Breast epithelium (tissue), 4 donors: Measurements from ENCODE around the gene RCE1. TPM values are rescaled to one million over a fixed set of nuclear protein-coding genes. Genes with fewer than 3 reads are reported as not detected.

Experiments used
- DNase-seq, 2 donors: peaks; one replicate each; pipeline ENCODE4 v3.0.0-alpha.2; 2019; ENCODE audit warnings: low spot score in 2 of 2
- H3K27ac ChIP-seq, 2 donors: fragments of 200-600 bp; sonication (generic) in 1 of 2; one replicate each; pipeline ENCODE4 v1.5.1; 2016 to 2019; ENCODE audit warnings: mild to moderate bottlenecking in 1 of 2
- H3K27me3 ChIP-seq, 2 donors: fragments of 200-600 bp; sonication (generic) in 1 of 2; one replicate each; pipeline versions ENCODE4 v1.5.1 to v1.6.0; 2017 to 2019; ENCODE audit warnings: control low read depth in 1 of 2, mild to moderate bottlenecking in 1 of 2
- H3K36me3 ChIP-seq: fragments of 200-600 bp; one replicate; pipeline ENCODE4 v1.5.1; 2019
- H3K4me1 ChIP-seq, 2 donors: fragments of 200-600 bp; sonication (generic); one replicate each; pipeline ENCODE4 v1.5.1; 2016 to 2019; ENCODE audit warnings: control low read depth in 1 of 2
- H3K4me3 ChIP-seq, 3 donors: fragments of 200-600 bp; sonication (generic); 1 replicate in 2 of 3; 2 replicates in 1 of 3; pipeline ENCODE4 v1.5.1; 2016 to 2019; ENCODE audit warnings: mild to moderate bottlenecking in 3 of 3, moderate library complexity in 2 of 3
- H3K9me3 ChIP-seq, 2 donors: fragments of 200-600 bp; sonication (generic) in 1 of 2; one replicate each; pipeline ENCODE4 v1.5.1; 2016 to 2019; ENCODE audit warnings: control low read depth in 1 of 2
- CTCF ChIP-seq, 3 donors: fragments of 450-650 bp; IDR thresholded peaks; one replicate each; pipeline ENCODE4 v1.5.1; 2016 to 2017; ENCODE audit warnings: antibody characterized with exemption in 3 of 3, mild to moderate bottlenecking in 3 of 3, moderate library complexity in 3 of 3
- POLR2A ChIP-seq: fragments of 450-650 bp; IDR thresholded peaks from one replicate; pipeline ENCODE4 v1.6.1; 2016; ENCODE audit warnings: antibody characterized with exemption, mild to moderate bottlenecking, moderate library complexity
- POLR2AphosphoS5 ChIP-seq, 3 donors: sonication (generic); formaldehyde crosslinking; IDR thresholded peaks; one replicate each; pipeline ENCODE4 v1.6.1; 2017; ENCODE audit warnings: antibody characterized with exemption in 3 of 3
- intact Hi-C: fragments of 100-400 bp; cut with DNase I; formaldehyde crosslinking; loops from one replicate; pipeline ENCODE4 v1.15.1; 2023; ENCODE audit warnings: low total_unique reads
- total RNA-seq, 3 donors: library from RNA; depleted of rRNA; stranded (reverse); fragments of >200 nt; gene quantifications; one replicate each; pipeline ENCODE4 v1.1.0, GENCODE V29; 2016

RCE1 gene
- total RNA-seq, 3 donors from 2014 or later: 10.7 to 23.9 (median 21.5) TPM

GRCh38 chr11:66887526-66887925 is 44.3 kb downstream of the RCE1 start:
- Histone ChIP-seq H3K9me3 (no peaks in the 10 kb centered on the region), H3K36me3 (no peaks in the 10 kb centered on the region), H3K4me3 (no peak overlapping the region), H3K27me3 (no peaks in the 10 kb centered on the region), H3K4me1 (peaks cover 0 to 3% of the 10 kb centered on the region in 2 donors), H3K27ac (peak overlapping the region; percentile 59 to 69)
- TF ChIP-seq CTCF (IDR thresholded peaks at IDR 0.05): no peak
- TF ChIP-seq POLR2A: no peak
- no peak for TF ChIP-seq POLR2AphosphoS5 (IDR thresholded peaks at IDR 0.05)
- DNase-seq: no peak
- intact Hi-C loops: no loop called here

DNA sequence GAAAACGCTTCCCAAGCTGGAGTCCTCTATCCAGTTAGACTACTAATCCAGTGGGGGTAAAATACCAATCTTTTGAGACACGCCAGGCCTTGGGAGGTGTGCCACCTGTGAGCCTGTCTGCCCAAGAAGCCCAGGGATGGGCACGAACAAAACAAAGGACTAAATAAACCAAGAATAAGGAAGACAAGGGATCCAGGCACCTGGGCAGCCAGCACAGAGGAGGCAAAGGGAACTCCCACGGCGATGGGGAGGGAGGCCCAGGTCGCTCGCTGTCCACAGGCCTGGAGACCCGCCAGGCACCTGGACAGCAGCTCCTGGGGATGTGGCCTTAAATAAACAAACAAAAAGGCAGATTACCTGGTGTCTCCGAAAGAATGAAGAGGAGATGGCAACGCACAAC is 45.0 kb downstream of the RCE1 start:
- intact Hi-C loops: no loop called here
- DNase-seq: no peak
- no peak overlapping the region for H3K4me3 ChIP-seq
- no peaks in the 10 kb centered on the region for H3K27me3 ChIP-seq
- peaks cover 0 to 3% of the 10 kb centered on the region in 2 donors for H3K4me1 ChIP-seq
- peak overlapping the region in 1 of 2 donors; percentile 69 for H3K27ac ChIP-seq
- H3K9me3 ChIP-seq: no peaks in the 10 kb centered on the region
- no peak for TF ChIP-seq POLR2AphosphoS5 (IDR thresholded peaks at IDR 0.05)
- TF ChIP-seq CTCF (IDR thresholded peaks at IDR 0.05): no peak
- no peak for TF ChIP-seq POLR2A
- H3K36me3 ChIP-seq: no peaks in the 10 kb centered on the region

- H3K36me3 ChIP-seq: no peaks in the 10 kb centered on the region
- intact Hi-C loops: no loop called here
- no peak overlapping the region for H3K27ac ChIP-seq
- no peak for TF ChIP-seq POLR2AphosphoS5 (IDR thresholded peaks at IDR 0.05)
- TF ChIP-seq CTCF (IDR thresholded peaks at IDR 0.05): no peak
- no peak for TF ChIP-seq POLR2A
- no peak overlapping the region for H3K4me3 ChIP-seq
- H3K9me3 ChIP-seq: no peaks in the 10 kb centered on the region
- H3K4me1 ChIP-seq: peaks cover 0 to 3% of the 10 kb centered on the region in 2 donors
- H3K27me3 ChIP-seq: no peaks in the 10 kb centered on the region
- no peak for DNase-seq
Measured at GRCh38 chr11:66889960-66890359, 46.7 kb downstream of the RCE1 start.

- peak in 1 of 2 donors; percentile 54 for DNase-seq
- Histone ChIP-seq H3K9me3 (no peaks in the 10 kb centered on the region), H3K4me3 (no peak overlapping the region), H3K36me3 (no peaks in the 10 kb centered on the region), H3K27me3 (no peaks in the 10 kb centered on the region), H3K4me1 (no peaks in the 10 kb centered on the region), H3K27ac (peak overlapping the region in 1 of 2 donors; percentile 35)
- intact Hi-C loops: no loop called here
- TF ChIP-seq POLR2AphosphoS5 (IDR thresholded peaks at IDR 0.05) (no peak), POLR2A (no peak), CTCF (IDR thresholded peaks at IDR 0.05) (no peak)
Measured at GRCh38 chr11:66891851-66892660, 48.8 kb downstream of the RCE1 start.

DNA sequence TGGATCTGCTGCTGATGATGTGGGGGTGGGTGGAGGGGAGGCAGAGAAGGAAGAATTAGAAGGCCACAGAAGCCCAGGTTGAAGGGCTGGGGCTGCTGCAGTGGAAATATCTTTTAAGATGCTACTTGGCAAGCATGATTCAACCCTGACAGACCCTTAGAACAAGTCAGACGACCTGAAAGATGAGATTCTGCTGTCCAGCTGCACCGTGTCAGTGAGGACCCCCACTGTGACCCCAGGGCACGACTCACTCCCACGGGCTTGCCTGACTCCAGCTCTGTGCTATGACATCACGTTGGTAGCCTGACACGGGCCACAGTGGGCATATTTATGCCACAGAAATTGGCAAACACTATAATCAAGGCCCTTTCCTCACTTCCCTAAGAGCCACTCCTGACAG is 49.7 kb downstream of the RCE1 start:
- no peak for DNase-seq
- no peaks in the 10 kb centered on the region for H3K4me1 ChIP-seq
- H3K36me3 ChIP-seq: no peaks in the 10 kb centered on the region
- TF ChIP-seq POLR2AphosphoS5 (IDR thresholded peaks at IDR 0.05) (no peak), CTCF (IDR thresholded peaks at IDR 0.05) (no peak), POLR2A (no peak)
- H3K9me3 ChIP-seq: no peaks in the 10 kb centered on the region
- intact Hi-C loops: no loop called here
- H3K4me3 ChIP-seq: no peak overlapping the region
- no peak overlapping the region for H3K27ac ChIP-seq
- H3K27me3 ChIP-seq: no peaks in the 10 kb centered on the region
